GM19351 (cell line): ENCODE results near the gene DDI2.

Experiments
- ATAC-seq: cut with Tn5 transposase; IDR thresholded peaks from one replicate; pipeline ENCODE4 v1.9.1; 2021; ENCODE audit warnings: mild to moderate bottlenecking, moderate library complexity; ENCODE audit not compliant: unreplicated experiment

Gene DDI2

GRCh38 chr1:15700508-15700907, 83.2 kb downstream of the DDI2 start:
- no peak for ATAC-seq

- no peak for ATAC-seq
Observed at GRCh38 chr1:15701784-15702183, 84.5 kb downstream of the DDI2 start.

DNA sequence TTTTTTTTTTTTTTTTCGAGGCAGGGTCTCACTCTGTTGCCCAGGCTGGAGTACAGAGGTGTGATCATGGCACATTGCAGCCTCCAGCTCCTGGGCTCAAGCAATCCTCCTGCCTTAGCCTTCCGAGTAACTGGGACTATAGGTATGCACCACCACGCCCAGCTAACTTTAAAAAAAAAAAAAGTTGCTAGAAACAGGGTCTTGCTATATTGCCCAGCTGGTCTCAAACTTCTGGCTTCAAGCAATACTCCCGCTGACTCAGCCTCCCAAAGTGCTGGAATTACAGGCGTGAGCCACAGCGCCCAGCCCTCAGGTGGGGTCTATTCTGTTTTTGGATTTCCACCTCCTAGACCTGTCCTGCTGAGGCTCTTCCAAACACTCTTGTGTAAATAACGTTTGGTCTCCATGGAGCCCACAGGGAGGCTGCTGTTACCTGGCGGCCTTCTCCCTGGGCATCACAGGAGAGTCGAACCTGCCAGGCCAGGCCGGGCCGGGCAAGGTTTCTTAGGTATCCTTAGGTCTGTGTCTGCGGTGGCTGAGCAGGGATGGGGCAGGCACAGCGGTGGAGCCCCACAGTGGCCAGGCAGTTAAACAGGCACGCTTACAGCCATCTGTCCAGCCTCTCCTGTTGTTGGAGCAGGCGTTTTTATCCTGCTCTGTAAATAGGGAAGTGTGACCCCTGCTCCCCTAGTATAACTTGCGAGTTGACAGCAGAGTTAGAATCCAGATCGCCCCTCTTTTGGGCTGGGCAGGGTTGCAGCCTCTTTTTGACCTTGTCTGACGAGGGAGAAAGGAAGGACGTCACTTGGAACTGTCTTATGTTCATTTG, 85.7 kb downstream of the DDI2 start:
- no peak for ATAC-seq

DNA sequence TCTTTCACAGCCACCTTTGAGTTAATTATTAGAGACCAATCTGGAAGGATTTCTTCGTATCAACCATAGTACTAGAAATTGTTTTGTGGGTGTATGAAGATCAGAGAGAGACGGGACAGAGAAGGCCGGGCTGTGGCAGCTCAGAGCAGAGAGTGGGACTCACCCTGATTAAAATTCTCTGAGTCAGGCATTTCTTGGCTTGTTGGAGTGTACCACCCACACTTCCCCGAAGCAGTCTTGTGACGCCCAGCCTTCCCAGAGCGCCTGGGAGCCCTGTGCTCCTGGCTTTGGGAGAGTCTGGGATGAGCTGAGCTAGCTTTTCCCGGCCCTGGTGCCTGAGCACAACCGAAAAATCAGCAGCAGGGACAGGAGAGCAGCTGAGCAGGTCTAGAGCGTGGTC, 86.3 kb downstream of the DDI2 start:
- ATAC-seq, result no peak

DNA sequence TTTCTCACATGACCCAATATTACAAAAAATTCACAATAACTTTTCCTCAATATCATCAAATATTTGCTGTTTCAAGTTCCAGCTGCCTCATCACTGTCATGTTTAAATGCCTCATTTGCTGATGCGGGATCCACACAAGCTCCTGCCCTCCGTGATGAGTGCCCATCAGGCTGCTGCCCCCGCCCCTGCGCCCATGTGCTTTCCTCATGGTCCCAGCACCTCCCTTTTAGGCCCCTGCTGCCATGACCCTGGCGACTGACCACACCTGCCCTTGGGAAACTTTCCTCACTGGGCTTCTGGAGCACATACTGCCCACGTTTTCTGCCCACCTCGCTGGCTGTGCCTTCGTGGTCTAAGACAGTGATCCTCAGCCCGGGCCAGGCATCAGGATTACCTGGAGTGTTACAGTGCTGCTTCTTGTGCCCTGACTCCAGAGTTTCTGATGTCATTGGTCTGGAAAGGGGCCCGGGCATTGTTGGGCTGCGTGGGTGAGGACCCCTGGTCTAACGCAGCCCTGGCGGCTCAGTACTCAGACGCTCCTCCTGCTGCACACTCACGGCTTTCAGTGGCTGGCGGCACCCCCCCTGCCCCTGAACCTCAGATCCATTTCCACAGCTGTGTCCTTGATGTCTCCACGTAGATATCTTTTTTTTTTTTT, 87.4 kb downstream of the DDI2 start:
- ATAC-seq, result no peak

DNA sequence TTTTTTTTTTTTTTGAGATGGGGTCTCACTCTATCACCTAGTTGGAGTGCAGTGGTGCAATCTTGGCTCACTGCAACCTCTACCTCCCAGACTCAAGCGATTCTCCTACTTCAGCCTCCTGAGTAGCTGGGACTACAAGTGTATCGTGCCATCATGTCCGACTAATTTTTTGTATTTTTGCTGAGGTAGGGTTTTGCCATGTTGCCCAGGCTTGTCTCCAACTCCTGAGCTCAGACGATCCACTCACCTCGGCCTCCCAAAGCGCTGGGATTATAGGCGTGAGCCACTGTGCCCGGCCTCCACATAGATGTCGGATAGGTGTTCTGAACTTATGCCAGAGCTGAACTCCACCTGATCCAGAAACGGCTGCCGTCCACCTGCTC, 87.9 kb downstream of the DDI2 start:
- no peak for ATAC-seq

- ATAC-seq, result no peak
Observed at GRCh38 chr1:15706751-15707150, 89.5 kb downstream of the DDI2 start.

DNA sequence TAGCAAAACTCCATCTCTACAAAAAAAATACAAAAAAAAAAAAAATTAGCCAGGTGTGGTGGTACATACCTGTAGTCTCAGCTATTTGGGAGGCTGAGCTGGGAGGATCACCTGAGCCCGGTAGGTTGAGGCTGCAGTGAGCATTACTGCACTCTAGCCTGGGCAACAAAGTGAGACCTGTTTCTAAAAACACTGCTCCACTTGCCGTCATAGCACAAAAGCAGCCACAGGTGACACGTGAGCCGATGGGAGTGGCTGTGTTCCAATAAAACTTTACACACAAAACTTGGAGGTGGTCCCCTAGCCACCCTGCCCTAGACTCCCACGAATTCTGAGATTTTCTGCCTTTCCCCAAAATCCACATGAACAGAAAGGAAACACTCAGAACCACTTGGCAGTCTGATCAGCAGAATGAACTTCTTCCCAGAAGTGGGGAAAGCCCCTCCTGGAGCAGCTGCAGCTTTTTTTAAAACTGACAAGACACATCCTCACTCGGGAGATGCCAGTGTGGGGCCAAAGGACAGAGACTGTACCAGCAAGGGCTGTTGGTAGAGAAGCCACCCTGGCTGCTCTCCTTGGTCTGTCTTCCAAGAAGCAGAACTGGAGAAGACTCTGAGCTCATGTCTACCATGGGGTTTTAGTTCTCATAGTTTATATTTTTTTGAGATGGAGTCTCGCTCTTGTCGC, 90.1 kb downstream of the DDI2 start:
- no peak for ATAC-seq

DNA sequence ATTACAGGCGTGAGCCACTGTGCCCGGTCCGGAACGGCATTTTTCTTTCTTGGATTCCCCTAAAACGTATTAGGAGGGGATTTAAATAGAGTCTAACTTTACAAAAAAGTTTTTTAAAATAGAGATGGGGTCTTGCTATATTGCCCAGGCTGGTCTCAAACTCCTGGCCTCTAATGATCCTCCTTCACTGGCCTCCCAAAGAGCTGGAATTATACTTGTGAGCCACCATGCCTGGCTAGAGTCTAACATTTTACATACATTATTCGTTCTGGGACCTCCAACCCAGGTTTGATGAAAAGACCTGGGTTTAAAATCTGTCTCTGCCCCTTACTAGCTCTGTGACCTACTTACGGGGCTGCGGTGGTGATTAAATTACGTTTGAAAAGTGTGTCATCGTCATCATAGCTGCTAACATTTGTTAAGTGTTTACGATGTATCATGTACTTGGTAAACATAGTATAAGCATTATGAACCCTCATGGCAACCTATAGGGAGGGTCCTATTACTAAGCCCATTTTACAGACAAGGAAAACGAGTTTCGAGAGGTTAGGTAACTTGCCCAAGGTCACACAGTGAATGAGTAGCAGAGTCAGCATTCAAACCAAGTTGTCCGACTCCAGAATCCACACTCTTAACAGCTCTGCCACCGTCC, 91.4 kb downstream of the DDI2 start:
- no peak for ATAC-seq

GRCh38 chr1:15709226-15709625, 92.0 kb downstream of the DDI2 start:
- no peak for ATAC-seq

DNA sequence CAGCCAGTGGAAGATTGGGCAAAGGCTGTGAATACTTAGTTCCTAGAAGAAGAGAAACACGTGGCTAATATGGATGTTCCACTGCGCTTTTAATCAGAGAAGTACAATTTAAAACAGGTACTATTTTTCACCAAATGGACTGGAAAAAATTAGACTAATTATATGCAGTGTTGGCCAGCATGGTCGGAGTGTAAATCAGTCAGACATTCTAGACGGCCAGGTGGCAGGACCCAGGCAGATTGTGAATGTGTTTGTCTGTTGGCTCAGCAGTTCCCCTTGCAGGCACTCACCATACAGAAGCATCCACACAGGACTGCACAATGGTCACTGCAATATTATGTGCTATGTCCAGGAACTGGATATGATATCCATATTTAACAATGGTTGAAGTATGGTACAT, 94.9 kb downstream of the DDI2 start:
- no peak for ATAC-seq

DNA sequence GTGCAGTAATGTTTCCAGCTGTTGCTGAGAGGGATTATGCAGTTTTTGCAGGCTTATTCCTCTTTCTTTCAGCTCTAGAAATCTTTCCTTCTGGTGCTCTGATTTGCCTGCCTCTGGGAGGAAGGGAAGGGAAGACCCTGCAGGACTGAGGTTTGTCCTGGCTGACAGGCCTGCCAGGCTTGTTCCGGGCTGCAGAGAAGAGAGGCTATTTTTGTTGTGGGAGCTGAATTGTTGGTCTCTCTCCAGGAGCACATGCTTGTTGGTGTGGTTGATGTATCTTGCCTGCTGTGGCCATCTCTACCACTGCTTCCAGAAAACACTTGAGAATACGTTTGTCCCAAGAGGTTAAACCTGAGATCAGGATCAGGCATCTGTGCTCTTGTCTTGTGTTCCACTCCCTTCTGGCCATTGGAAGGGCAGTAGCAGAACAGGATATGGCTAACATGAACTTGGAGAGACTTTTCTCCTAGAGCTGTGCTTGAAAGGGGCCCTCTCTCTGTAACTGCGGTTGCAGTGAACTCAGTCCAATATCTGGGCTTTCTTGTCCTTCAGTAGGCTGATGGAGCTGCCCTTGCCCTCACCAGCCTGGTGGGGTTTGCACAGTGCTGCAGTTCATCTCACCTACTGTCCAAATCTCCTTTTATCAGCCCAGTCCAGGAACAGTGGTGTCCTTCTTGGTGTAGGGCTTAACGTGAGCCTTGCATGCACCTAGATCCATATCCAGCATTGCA, 97.3 kb downstream of the DDI2 start:
- no peak for ATAC-seq

GRCh38 chr1:15717418-15718125, 100.3 kb downstream of the DDI2 start:
- no peak for ATAC-seq

- no peak for ATAC-seq
Observed at GRCh38 chr1:15718199-15718601, 100.9 kb downstream of the DDI2 start.
